ENCODE results near the gene GNG2. TPM values are rescaled to one million over a fixed set of nuclear protein-coding genes. Genes with fewer than 3 reads are reported as not detected.

The GNG2 gene
- total RNA-seq, 1 experiment from 2014 or later = 9.3 TPM

GRCh38 chr14:51881636-51882035, 21.2 kb downstream of the GNG2 start:
- H3K27me3 ChIP-seq (ENCODE audit: low read length) = no peaks in the 10 kb centered on the region
- ChIA-PET POLR2A (ENCODE audit: unreplicated experiment) (no interaction called here), CTCF (no interaction called here)
- no peaks in the 10 kb centered on the region for H3K4me1 ChIP-seq (ENCODE audit: insufficient read depth, low read length)
- no peak overlapping the region for H3K4me3 ChIP-seq (ENCODE audit: low read length)
- BruUV-seq (replicated peaks) = no TSS peak
- TF ChIP-seq, protein P1, sequence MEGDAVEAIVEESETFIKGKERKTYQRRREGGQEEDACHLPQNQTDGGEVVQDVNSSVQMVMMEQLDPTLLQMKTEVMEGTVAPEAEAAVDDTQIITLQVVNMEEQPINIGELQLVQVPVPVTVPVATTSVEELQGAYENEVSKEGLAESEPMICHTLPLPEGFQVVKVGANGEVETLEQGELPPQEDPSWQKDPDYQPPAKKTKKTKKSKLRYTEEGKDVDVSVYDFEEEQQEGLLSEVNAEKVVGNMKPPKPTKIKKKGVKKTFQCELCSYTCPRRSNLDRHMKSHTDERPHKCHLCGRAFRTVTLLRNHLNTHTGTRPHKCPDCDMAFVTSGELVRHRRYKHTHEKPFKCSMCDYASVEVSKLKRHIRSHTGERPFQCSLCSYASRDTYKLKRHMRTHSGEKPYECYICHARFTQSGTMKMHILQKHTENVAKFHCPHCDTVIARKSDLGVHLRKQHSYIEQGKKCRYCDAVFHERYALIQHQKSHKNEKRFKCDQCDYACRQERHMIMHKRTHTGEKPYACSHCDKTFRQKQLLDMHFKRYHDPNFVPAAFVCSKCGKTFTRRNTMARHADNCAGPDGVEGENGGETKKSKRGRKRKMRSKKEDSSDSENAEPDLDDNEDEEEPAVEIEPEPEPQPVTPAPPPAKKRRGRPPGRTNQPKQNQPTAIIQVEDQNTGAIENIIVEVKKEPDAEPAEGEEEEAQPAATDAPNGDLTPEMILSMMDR (conservative IDR thresholded peaks at IDR 0.05; ENCODE audit: low read depth, low read length) = no peak
- TF ChIP-seq EZH2phosphoT487 (IDR thresholded peaks at IDR 0.05; ENCODE audit: borderline replicate concordance, low read length) = no peak
- TF ChIP-seq EZH2 (IDR thresholded peaks at IDR 0.05; ENCODE audit: low read length, unreplicated experiment) = no peak
- DNase-seq (no peak), ATAC-seq (no peak)
- no peaks in the 10 kb centered on the region for H3K36me3 ChIP-seq (ENCODE audit: low read depth, low read length)
- no peak overlapping the region for H3K4me2 ChIP-seq (ENCODE audit: low read length)
- no peak overlapping the region for H3K9ac ChIP-seq (ENCODE audit: low read length)
- H3K79me2 ChIP-seq (ENCODE audit: low read length) = no peaks in the 10 kb centered on the region
- no peak overlapping the region for H2AFZ ChIP-seq (ENCODE audit: low read length)
- H4K20me1 ChIP-seq (ENCODE audit: low read length) = no peaks in the 10 kb centered on the region
- no peak overlapping the region for H3K27ac ChIP-seq (ENCODE audit: low read length)
- H3F3A ChIP-seq (ENCODE audit: low read length, unreplicated experiment) = no peaks in the 10 kb centered on the region
- H3K9me2 ChIP-seq (replicated peaks; ENCODE audit: low read length) = no peaks in the 10 kb centered on the region
- intact Hi-C loops (cut with micrococcal nuclease) = no loop called here
- H3K9me3 ChIP-seq (ENCODE audit: low read length) = no peaks in the 10 kb centered on the region

- no peaks in the 10 kb centered on the region for H3K9me2 ChIP-seq (replicated peaks; ENCODE audit: low read length)
- no peaks in the 10 kb centered on the region for H3K27me3 ChIP-seq (ENCODE audit: low read length)
- H3K27ac ChIP-seq (ENCODE audit: low read length) = no peak overlapping the region
- intact Hi-C loops (cut with micrococcal nuclease) = no loop called here
- no peak overlapping the region for H3K4me3 ChIP-seq (ENCODE audit: low read length)
- H4K20me1 ChIP-seq (ENCODE audit: low read length) = no peaks in the 10 kb centered on the region
- no peaks in the 10 kb centered on the region for H3K79me2 ChIP-seq (ENCODE audit: low read length)
- no peaks in the 10 kb centered on the region for H3F3A ChIP-seq (ENCODE audit: low read length, unreplicated experiment)
- ATAC-seq (no peak), DNase-seq (no peak)
- H3K9me3 ChIP-seq (ENCODE audit: low read length) = no peaks in the 10 kb centered on the region
- ChIA-PET CTCF (no interaction called here), POLR2A (ENCODE audit: unreplicated experiment) (no interaction called here)
- H3K4me2 ChIP-seq (ENCODE audit: low read length) = no peak overlapping the region
- H3K4me1 ChIP-seq (ENCODE audit: insufficient read depth, low read length) = no peaks in the 10 kb centered on the region
- H3K9ac ChIP-seq (ENCODE audit: low read length) = no peak overlapping the region
- no TSS peak for BruUV-seq (replicated peaks)
- H3K36me3 ChIP-seq (ENCODE audit: low read depth, low read length) = no peaks in the 10 kb centered on the region
- no peak overlapping the region for H2AFZ ChIP-seq (ENCODE audit: low read length)
- TF ChIP-seq EZH2phosphoT487 (IDR thresholded peaks at IDR 0.05; ENCODE audit: borderline replicate concordance, low read length) (no peak), EZH2 (IDR thresholded peaks at IDR 0.05; ENCODE audit: low read length, unreplicated experiment) (no peak)
- TF ChIP-seq, protein P1 (conservative IDR thresholded peaks at IDR 0.05; ENCODE audit: low read depth, low read length) = no peak
These were observed 22.8 kb downstream of the GNG2 start for GRCh38 chr14:51883232-51883631.

GRCh38 chr14:51884086-51884927, 23.9 kb downstream of the GNG2 start:
- no peak; the same call in 1 of the 2 replicates for ATAC-seq

More at GRCh38 chr14:51884086-51884927, 23.9 kb downstream of the GNG2 start:
- BruUV-seq (replicated peaks) = no TSS peak
- no peaks in the 10 kb centered on the region for H3K36me3 ChIP-seq (ENCODE audit: low read depth, low read length)
- H2AFZ ChIP-seq (ENCODE audit: low read length) = no peak overlapping the region
- ChIA-PET CTCF (no interaction called here), POLR2A (ENCODE audit: unreplicated experiment) (no interaction called here)
- H3K4me3 ChIP-seq (ENCODE audit: low read length) = no peak overlapping the region
- H3K27ac ChIP-seq (ENCODE audit: low read length) = no peak overlapping the region
- H3K4me1 ChIP-seq (ENCODE audit: insufficient read depth, low read length) = no peaks in the 10 kb centered on the region
- no peak overlapping the region for H3K9ac ChIP-seq (ENCODE audit: low read length)
- intact Hi-C loops (cut with micrococcal nuclease) = no loop called here
- no peaks in the 10 kb centered on the region for H3K9me2 ChIP-seq (replicated peaks; ENCODE audit: low read length)
- no peaks in the 10 kb centered on the region for H3F3A ChIP-seq (ENCODE audit: low read length, unreplicated experiment)
- no peak for TF ChIP-seq EZH2 (IDR thresholded peaks at IDR 0.05; ENCODE audit: low read length, unreplicated experiment)
- TF ChIP-seq, protein P1 (conservative IDR thresholded peaks at IDR 0.05; ENCODE audit: low read depth, low read length) = no peak
- TF ChIP-seq EZH2phosphoT487 (IDR thresholded peaks at IDR 0.05; ENCODE audit: borderline replicate concordance, low read length) = no peak
- H3K27me3 ChIP-seq (ENCODE audit: low read length) = no peaks in the 10 kb centered on the region
- no peak for DNase-seq
- H3K9me3 ChIP-seq (ENCODE audit: low read length) = no peaks in the 10 kb centered on the region
- no peaks in the 10 kb centered on the region for H3K79me2 ChIP-seq (ENCODE audit: low read length)
- H3K4me2 ChIP-seq (ENCODE audit: low read length) = no peak overlapping the region
- no peaks in the 10 kb centered on the region for H4K20me1 ChIP-seq (ENCODE audit: low read length)
